ENCODE results near the gene PARM1.
A peak's percentile ranks its signal among the peaks of the same experiment; 100 is the strongest.

PARM1 gene

GRCh38 chr4:74932832-74933561 lies at the start of gene PARM1:
Gene PARM1 (plus strand): TSS chr4:74933116. CDS start chr4:74933328, 212 bp downstream.
- H3K4me3 Mint-ChIP-seq: peak within 1 kb of the TSS; percentile 98
- peak within 1 kb of the TSS; percentile 96 for H3K27ac Mint-ChIP-seq
- H3K9me3 Mint-ChIP-seq: no peaks in the 10 kb centered on the region
- peak; percentile 67 for DNase-seq (ENCODE audit: low spot score in 2 of 2)
- H3K27me3 Mint-ChIP-seq: no peaks in the 10 kb centered on the region
- peaks cover 26% of the 10 kb centered on the region for H3K4me1 Mint-ChIP-seq
- ATAC-seq (ENCODE audit: low read depth): peak; percentile 74
- H3K36me3 Mint-ChIP-seq: no peaks in the 10 kb centered on the region

GRCh38 chr4:74884266-74884665 lies 48.6 kb upstream of the PARM1 start:
- no peak for ATAC-seq (ENCODE audit: low read depth)
- DNase-seq (ENCODE audit: low spot score in 2 of 2): no peak
- Mint-ChIP-seq H3K36me3 (no peaks in the 10 kb centered on the region), H3K9me3 (no peaks in the 10 kb centered on the region), H3K27ac (no peak overlapping the region), H3K4me1 (no peaks in the 10 kb centered on the region), H3K4me3 (no peak overlapping the region), H3K27me3 (peaks cover 12% of the 10 kb centered on the region)

GRCh38 chr4:74886484-74886883 lies 46.4 kb upstream of the PARM1 start:
- peaks cover 2% of the 10 kb centered on the region for H3K27me3 Mint-ChIP-seq
- H3K36me3 Mint-ChIP-seq: no peaks in the 10 kb centered on the region
- H3K27ac Mint-ChIP-seq: no peak overlapping the region
- no peak overlapping the region for H3K4me3 Mint-ChIP-seq
- H3K9me3 Mint-ChIP-seq: no peaks in the 10 kb centered on the region
- no peak for ATAC-seq (ENCODE audit: low read depth)
- DNase-seq (ENCODE audit: low spot score in 2 of 2): no peak
- no peaks in the 10 kb centered on the region for H3K4me1 Mint-ChIP-seq

GRCh38 chr4:74890341-74890740 lies 42.6 kb upstream of the PARM1 start:
- DNase-seq (ENCODE audit: low spot score in 2 of 2) (no peak), ATAC-seq (ENCODE audit: low read depth) (no peak)
- no peaks in the 10 kb centered on the region for H3K9me3 Mint-ChIP-seq
- H3K4me1 Mint-ChIP-seq: peaks cover 10% of the 10 kb centered on the region
- H3K27ac Mint-ChIP-seq: no peak overlapping the region
- no peak overlapping the region for H3K4me3 Mint-ChIP-seq
- no peaks in the 10 kb centered on the region for H3K36me3 Mint-ChIP-seq
- no peaks in the 10 kb centered on the region for H3K27me3 Mint-ChIP-seq

GRCh38 chr4:74891037-74891436 lies 41.9 kb upstream of the PARM1 start:
- no peaks in the 10 kb centered on the region for H3K36me3 Mint-ChIP-seq
- H3K27me3 Mint-ChIP-seq: no peaks in the 10 kb centered on the region
- no peaks in the 10 kb centered on the region for H3K9me3 Mint-ChIP-seq
- peaks cover 10% of the 10 kb centered on the region for H3K4me1 Mint-ChIP-seq
- H3K4me3 Mint-ChIP-seq: no peak overlapping the region
- no peak for DNase-seq (ENCODE audit: low spot score in 2 of 2)
- ATAC-seq (ENCODE audit: low read depth): no peak
- no peak overlapping the region for H3K27ac Mint-ChIP-seq

- ATAC-seq (ENCODE audit: low read depth) (no peak), DNase-seq (ENCODE audit: low spot score in 2 of 2) (no peak)
- Mint-ChIP-seq H3K36me3 (no peaks in the 10 kb centered on the region), H3K27me3 (no peaks in the 10 kb centered on the region), H3K9me3 (no peaks in the 10 kb centered on the region), H3K4me3 (no peak overlapping the region), H3K4me1 (peaks cover 10% of the 10 kb centered on the region), H3K27ac (no peak overlapping the region)
These were observed 39.7 kb upstream of the PARM1 start for GRCh38 chr4:74893171-74893570.

GRCh38 chr4:74896595-74896994 lies 36.3 kb upstream of the PARM1 start:
- Mint-ChIP-seq H3K9me3 (no peaks in the 10 kb centered on the region), H3K4me1 (peaks cover 10% of the 10 kb centered on the region), H3K27ac (no peak overlapping the region), H3K4me3 (no peak overlapping the region), H3K36me3 (no peaks in the 10 kb centered on the region), H3K27me3 (no peaks in the 10 kb centered on the region)
- ATAC-seq (ENCODE audit: low read depth) (no peak), DNase-seq (ENCODE audit: low spot score in 2 of 2) (no peak)

- no peak overlapping the region for H3K27ac Mint-ChIP-seq
- H3K36me3 Mint-ChIP-seq: no peaks in the 10 kb centered on the region
- ATAC-seq (ENCODE audit: low read depth) (no peak), DNase-seq (ENCODE audit: low spot score in 2 of 2) (no peak)
- peaks cover 9% of the 10 kb centered on the region for H3K4me1 Mint-ChIP-seq
- H3K4me3 Mint-ChIP-seq: no peak overlapping the region
- H3K27me3 Mint-ChIP-seq: no peaks in the 10 kb centered on the region
- H3K9me3 Mint-ChIP-seq: no peaks in the 10 kb centered on the region
These were observed 35.5 kb upstream of the PARM1 start for GRCh38 chr4:74897386-74897785.

- H3K9me3 Mint-ChIP-seq: no peaks in the 10 kb centered on the region
- H3K4me3 Mint-ChIP-seq: no peak overlapping the region
- no peaks in the 10 kb centered on the region for H3K36me3 Mint-ChIP-seq
These were observed 32.1 kb upstream of the PARM1 start for GRCh38 chr4:74900862-74901261.

GRCh38 chr4:74904509-74905065 lies 28.3 kb upstream of the PARM1 start:
- no peaks in the 10 kb centered on the region for H3K4me1 Mint-ChIP-seq
- no peak overlapping the region for H3K4me3 Mint-ChIP-seq
- H3K27ac Mint-ChIP-seq: no peak overlapping the region
- ATAC-seq (ENCODE audit: low read depth): no peak
- DNase-seq (ENCODE audit: low spot score in 2 of 2): no peak
- no peaks in the 10 kb centered on the region for H3K36me3 Mint-ChIP-seq
- H3K27me3 Mint-ChIP-seq: no peaks in the 10 kb centered on the region
- H3K9me3 Mint-ChIP-seq: no peaks in the 10 kb centered on the region

More at GRCh38 chr4:74900862-74901261, 32.1 kb upstream of the PARM1 start:
- ATAC-seq (ENCODE audit: low read depth) (no peak), DNase-seq (ENCODE audit: low spot score in 2 of 2) (no peak)
- Mint-ChIP-seq H3K27ac (no peak overlapping the region), H3K27me3 (no peaks in the 10 kb centered on the region), H3K4me1 (no peaks in the 10 kb centered on the region)

- Mint-ChIP-seq H3K27me3 (no peaks in the 10 kb centered on the region), H3K27ac (no peak overlapping the region), H3K36me3 (no peaks in the 10 kb centered on the region), H3K9me3 (peaks cover 2% of the 10 kb centered on the region), H3K4me3 (no peak overlapping the region), H3K4me1 (no peaks in the 10 kb centered on the region)
- ATAC-seq (ENCODE audit: low read depth) (no peak), DNase-seq (ENCODE audit: low spot score in 2 of 2) (no peak)
These were observed 26.1 kb upstream of the PARM1 start for GRCh38 chr4:74906771-74907170.

- ATAC-seq (ENCODE audit: low read depth) (no peak), DNase-seq (ENCODE audit: low spot score in 2 of 2) (no peak)
- peaks cover 5% of the 10 kb centered on the region for H3K4me1 Mint-ChIP-seq
- peaks cover 2% of the 10 kb centered on the region for H3K36me3 Mint-ChIP-seq
- peak overlapping the region; percentile 89 for H3K27ac Mint-ChIP-seq
- H3K4me3 Mint-ChIP-seq: peak overlapping the region; percentile 86
- H3K9me3 Mint-ChIP-seq: peaks cover 3% of the 10 kb centered on the region
- peaks cover 3% of the 10 kb centered on the region for H3K27me3 Mint-ChIP-seq
These were observed 13.1 kb upstream of the PARM1 start for GRCh38 chr4:74919783-74920182.

- Mint-ChIP-seq H3K36me3 (no peaks in the 10 kb centered on the region), H3K4me3 (no peak overlapping the region), H3K4me1 (peaks cover 5% of the 10 kb centered on the region), H3K9me3 (no peaks in the 10 kb centered on the region), H3K27ac (no peak overlapping the region), H3K27me3 (no peaks in the 10 kb centered on the region)
- ATAC-seq (ENCODE audit: low read depth) (no peak), DNase-seq (ENCODE audit: low spot score in 2 of 2) (no peak)
These were observed 12.2 kb upstream of the PARM1 start for GRCh38 chr4:74920704-74921103.

- no peaks in the 10 kb centered on the region for H3K27me3 Mint-ChIP-seq
- ATAC-seq (ENCODE audit: low read depth): no peak
- no peak overlapping the region for H3K27ac Mint-ChIP-seq
- H3K4me1 Mint-ChIP-seq: peaks cover 5% of the 10 kb centered on the region
- no peak overlapping the region for H3K4me3 Mint-ChIP-seq
- no peak for DNase-seq (ENCODE audit: low spot score in 2 of 2)
- no peaks in the 10 kb centered on the region for H3K36me3 Mint-ChIP-seq
- no peaks in the 10 kb centered on the region for H3K9me3 Mint-ChIP-seq
These were observed 11.4 kb upstream of the PARM1 start for GRCh38 chr4:74921490-74921889.

GRCh38 chr4:74926007-74926406 lies 6.9 kb upstream of the PARM1 start:
- no peaks in the 10 kb centered on the region for H3K36me3 Mint-ChIP-seq
- ATAC-seq (ENCODE audit: low read depth): no peak
- H3K9me3 Mint-ChIP-seq: no peaks in the 10 kb centered on the region
- DNase-seq (ENCODE audit: low spot score in 2 of 2): no peak
- H3K4me3 Mint-ChIP-seq: no peak overlapping the region
- no peak overlapping the region for H3K27ac Mint-ChIP-seq
- no peaks in the 10 kb centered on the region for H3K27me3 Mint-ChIP-seq
- peaks cover 7% of the 10 kb centered on the region for H3K4me1 Mint-ChIP-seq
